ENCODE data around the gene PARP1.

PARP1 gene

GRCh38 chr1:226372885-226373284 lies 35.0 kb downstream of the PARP1 start:
- no peak for DNase-seq

- no peak for DNase-seq
These were observed 35.9 kb downstream of the PARP1 start for GRCh38 chr1:226371866-226372490.

GRCh38 chr1:226371027-226371694 lies 36.7 kb downstream of the PARP1 start:
- DNase-seq = no peak

- no peak for DNase-seq
These were observed 37.6 kb downstream of the PARP1 start for GRCh38 chr1:226370144-226370923.

- DNase-seq = no peak
These were observed 38.8 kb downstream of the PARP1 start for GRCh38 chr1:226369110-226369509.

GRCh38 chr1:226366290-226366689 lies 41.6 kb downstream of the PARP1 start:
- no peak for DNase-seq

- no peak for DNase-seq
These were observed 42.1 kb downstream of the PARP1 start for GRCh38 chr1:226365831-226366231.

GRCh38 chr1:226364901-226365565 lies 42.9 kb downstream of the PARP1 start:
- DNase-seq = no peak

- no peak for DNase-seq
These were observed 43.4 kb downstream of the PARP1 start for GRCh38 chr1:226364514-226364899.

- DNase-seq = no peak
These were observed 43.9 kb downstream of the PARP1 start for GRCh38 chr1:226363801-226364513.

GRCh38 chr1:226362891-226363447 lies 44.9 kb downstream of the PARP1 start:
- DNase-seq = no peak

GRCh38 chr1:226362361-226362760 lies 45.5 kb downstream of the PARP1 start:
- no peak for DNase-seq

- DNase-seq = no peak
These were observed 47.7 kb downstream of the PARP1 start for GRCh38 chr1:226360106-226360746.

GRCh38 chr1:226357416-226357815 lies 50.5 kb downstream of the PARP1 start:
- no peak for DNase-seq

- DNase-seq = no peak
These were observed 52.0 kb downstream of the PARP1 start for GRCh38 chr1:226355669-226356551.

- no peak for DNase-seq
These were observed 52.9 kb downstream of the PARP1 start for GRCh38 chr1:226355016-226355415.

- DNase-seq = no peak
These were observed 54.0 kb downstream of the PARP1 start for GRCh38 chr1:226353698-226354525.

- no peak for DNase-seq
These were observed 56.2 kb downstream of the PARP1 start for GRCh38 chr1:226351709-226352108.

- no peak for DNase-seq
These were observed 57.4 kb downstream of the PARP1 start for GRCh38 chr1:226350519-226350865.

Data from activated CD4-positive, alpha-beta T cell treated with anti-CD3 and anti-CD28 coated beads, Interleukin-10, Interleukin-2, amounts not matched to agents 100 ng/mL and 50 ng/mL, durations not matched to agents 16 hours and 8 hours (primary cell).